Activated gamma-delta T cell (primary cell): ENCODE measurements around the gene RPS6KA2.
A peak's percentile ranks its signal among the peaks of the same experiment; 100 is the strongest.
"Not testable (repeated sequence)": the region's sequence is repeated elsewhere in the genome, so short reads cannot be mapped to it uniquely, and the experiment has no call there.

ENCODE experiments used
- DNase-seq: peaks from one replicate; lab custom pipeline; 2025; lab: John Stamatoyannopoulos, UW

Gene RPS6KA2

DNA sequence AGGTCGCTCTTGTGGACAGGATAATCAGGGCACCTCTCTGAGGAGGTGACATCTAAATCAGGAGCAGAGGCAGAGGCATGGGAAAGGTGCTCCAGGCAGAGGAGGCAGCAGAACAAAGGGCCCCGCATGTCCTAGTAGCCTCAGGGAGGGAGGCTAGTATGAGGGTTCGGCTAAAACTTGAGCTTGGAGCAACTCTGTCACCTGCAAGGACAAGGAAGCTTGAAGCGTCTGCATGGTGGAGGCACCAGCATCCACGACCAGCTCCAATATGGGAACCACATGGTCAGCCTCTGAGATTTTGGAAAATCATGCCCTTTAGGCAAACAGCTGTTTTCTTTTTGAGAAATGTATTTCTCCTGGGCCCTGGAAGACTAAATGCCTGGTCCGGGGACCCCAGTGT, 231.3 kb downstream of the RPS6KA2 start:
- DNase-seq = no peak

DNA sequence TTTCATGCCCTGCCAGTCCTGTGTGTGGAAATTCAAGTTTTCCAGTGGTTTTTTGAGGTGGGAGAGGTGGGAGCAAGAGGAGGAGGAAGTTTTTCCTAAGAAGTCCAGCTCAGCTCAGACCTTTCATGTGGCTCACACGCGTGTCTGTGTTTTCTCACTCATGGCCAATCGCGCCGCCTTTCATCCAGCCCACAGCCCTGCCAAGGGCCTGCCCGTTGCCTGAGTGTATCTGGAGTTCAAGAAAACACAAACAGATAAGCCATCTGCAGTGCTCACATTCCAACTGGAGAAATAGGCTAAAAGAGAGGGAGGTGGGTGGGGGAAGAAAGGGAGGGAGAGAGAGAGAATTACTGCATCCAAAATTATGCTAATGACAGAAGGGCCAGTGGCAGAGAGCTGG, 231.7 kb downstream of the RPS6KA2 start:
- DNase-seq = no peak

GRCh38 chr6:166394036-166394892, 232.8 kb downstream of the RPS6KA2 start:
- DNase-seq = no peak

DNA sequence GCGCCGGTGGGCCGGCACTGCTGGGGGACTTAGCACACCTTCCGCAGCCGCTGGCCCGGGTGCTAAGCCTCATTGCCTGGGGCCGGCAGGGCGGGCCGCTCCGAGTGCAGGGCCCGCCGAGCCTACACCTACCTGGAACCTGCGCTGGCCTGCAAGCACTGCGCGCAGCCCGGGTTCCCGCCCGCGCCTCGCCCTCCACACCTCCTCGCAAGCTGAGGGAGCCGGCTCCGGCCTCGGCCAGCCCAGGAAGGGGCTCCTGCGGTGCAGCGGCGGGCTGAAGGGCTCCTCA, 233.6 kb downstream of the RPS6KA2 start:
- no peak for DNase-seq

DNA sequence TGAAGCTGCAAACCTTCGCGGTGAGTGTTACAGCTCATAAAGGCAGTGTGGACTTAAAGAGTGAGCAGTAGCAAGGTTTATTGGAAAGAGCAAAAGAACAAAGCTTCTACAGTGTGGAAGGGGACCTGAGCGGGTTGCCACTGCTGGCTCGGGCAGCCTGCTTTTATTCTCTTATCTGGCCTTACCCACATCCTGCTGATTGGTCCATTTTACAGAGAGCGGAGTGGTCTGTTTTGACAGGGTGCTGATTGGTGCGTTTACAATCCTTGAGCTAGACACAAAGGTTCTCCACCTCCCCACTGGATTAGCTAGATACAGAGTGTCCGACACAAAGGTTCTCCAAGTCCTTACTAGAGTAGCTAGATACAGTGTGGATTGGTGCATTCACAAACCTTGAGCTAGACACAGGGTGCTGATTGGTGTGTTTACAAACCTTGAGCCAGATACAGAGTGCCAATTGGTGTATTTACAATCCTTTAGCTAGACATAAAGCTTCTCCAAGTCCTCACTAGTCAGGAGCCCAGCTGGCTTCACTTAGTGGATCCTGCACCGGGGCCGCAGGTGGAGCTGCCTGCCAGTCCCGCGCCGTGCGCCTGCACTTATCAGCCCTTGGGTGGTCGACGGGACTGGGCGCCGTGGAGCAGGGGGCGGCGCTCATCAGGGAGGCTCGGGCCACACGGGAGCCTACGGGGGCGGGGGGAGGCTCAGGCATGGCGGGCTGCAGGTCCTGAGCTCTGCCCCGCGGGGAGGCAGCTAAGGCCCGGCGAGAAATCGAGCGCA, 234.1 kb downstream of the RPS6KA2 start:
- not testable (repeated sequence) for DNase-seq

DNA sequence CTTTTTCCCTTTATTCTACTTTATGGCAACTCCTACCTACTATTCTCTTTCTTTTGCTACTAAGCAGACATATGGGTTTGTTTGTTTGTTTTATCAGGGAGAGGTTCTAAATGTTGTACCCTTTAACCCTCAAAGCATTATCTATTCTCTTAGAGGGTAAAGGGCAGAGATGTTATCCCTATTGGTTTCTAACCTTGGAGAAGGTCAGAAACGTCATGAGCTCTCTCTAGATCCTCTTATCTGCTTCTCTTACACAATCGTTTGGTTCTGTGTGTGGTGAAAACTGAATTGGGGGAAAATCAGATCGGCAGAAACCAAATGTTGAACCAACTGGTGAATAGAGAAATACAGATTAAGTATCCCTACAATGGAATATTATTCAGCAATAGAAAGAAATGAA, 237.9 kb downstream of the RPS6KA2 start:
- DNase-seq = no peak

DNA sequence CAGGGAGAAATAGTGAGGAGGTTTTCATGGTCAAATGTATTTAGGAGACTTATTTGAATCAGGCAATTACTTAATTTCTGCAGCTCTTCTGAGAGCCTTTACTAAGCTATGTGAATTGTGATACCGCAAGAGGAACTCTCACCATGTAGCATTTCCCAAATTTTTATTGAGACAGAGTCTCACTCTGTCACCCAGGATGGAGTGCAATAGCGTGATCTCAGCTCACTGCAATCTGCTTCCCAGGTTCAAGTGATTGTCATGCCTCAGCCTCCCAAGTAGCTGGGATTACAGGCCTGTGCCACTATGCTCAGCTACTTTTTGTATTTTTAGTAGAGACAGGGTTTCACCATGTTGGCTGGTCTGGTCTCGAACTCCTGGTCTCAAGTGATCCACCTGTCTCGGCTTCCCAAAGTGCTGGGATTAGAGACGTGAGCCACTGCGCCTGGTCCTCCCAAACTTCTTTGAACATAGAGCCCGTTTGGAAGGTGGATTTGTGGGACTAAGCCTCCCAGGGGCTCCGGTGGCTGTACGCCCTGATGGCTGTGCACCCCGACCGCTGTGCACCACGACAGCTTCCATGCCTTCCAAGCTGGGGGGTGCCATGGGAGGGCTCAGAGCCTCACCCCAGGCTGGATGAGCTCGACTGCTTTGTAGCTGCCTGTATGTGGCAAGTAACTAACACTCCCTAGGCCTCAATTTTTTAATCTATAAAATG, 238.6 kb downstream of the RPS6KA2 start:
- no peak for DNase-seq

DNA sequence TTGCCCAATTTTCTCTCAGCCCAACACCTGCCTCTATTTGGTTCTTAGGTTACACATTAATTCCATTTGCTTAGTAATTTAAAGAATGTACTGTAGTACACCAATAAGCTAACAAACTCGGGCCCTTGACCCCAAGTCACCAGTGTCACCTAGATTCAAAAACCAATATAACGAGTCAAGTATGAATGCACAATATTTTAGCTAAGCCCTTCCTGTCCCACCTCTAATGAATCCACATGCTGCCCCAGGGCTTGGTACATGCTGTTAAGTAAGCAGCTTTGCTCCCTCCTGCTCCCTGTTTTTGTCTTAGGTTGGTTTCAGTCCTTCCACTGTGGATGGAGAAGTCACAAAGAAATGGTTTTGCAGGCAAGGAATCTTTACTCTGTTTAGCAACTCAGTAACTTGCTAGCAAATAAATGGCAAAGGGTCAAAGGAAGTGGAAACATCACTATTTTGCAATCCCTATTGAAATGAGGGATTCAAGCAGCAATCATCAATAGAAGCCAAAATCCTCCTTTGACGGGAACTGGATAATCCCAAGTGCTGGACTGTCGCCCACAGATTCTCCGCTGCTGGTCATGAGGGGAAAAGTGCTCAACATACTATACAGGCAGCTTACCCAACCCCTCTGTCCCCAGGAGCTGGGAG, 239.3 kb downstream of the RPS6KA2 start:
- no peak for DNase-seq

DNA sequence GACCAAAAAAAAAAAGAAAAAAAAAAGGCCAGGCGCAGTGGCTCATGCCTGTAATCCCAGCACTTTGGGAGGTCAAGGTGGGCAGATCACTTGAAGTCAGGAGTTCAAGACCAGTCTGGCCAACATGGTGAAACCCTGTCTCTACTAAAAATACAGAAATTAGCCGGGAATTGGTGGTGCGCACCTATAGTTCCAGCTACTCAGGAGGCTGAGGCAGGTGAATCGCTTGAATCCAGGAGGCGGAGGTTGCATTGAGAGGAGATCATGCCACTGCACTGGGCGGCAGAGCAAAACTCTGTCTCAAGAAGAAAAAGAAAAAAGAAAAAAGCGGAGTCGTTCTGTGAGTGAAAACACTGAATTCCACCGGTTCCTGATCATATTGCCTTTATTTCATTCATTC, 240.0 kb downstream of the RPS6KA2 start:
- DNase-seq = not testable (repeated sequence)

DNA sequence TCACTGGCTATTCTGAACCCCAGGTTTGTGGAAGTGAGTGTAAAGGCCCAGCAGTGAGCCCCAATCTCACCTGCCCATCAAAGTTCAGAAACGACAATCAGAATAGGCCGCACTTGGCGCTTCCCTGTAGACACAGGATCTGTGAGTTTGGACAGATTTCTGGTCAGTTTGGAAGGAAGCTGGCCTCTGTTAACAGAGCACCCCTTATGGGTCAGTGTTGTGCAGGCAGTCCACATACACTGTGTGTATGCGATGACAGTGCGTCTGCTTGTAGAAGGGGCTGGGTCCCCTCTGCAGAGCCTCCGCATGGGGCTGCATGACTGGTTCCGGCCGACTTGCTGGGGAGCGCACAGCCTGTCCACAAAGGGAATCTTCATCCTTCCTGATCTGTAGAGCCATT, 240.9 kb downstream of the RPS6KA2 start:
- DNase-seq = no peak

DNA sequence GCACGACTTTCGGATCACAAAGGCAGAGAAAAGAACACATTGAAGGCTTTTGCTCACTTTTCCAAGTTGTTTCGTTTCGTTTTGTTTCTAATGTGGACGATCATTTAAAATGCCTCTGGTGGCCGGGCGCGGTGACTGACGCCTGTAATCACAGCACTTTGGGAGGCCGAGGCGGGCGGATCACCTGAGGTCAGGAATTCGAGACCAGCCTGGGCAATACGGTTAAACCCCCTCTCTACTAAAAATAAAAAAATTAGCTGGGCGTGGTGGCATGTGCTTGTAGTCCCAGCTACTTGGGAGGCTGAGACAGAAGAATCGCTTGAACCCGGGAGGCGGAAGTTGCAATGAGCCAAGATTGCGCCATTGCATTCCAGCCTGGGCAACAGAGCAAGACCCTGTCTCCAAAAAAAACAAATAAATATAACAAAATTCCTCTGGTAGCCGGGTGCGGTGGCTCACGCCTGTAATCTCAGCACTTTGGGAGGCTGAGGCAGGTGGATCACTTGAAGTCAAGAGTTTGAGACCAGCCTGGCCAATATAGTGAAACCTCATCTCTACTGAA, 243.2 kb downstream of the RPS6KA2 start:
- not testable (repeated sequence) for DNase-seq

GRCh38 chr6:166382933-166383801, 243.9 kb downstream of the RPS6KA2 start, which contains the start of gene MPC1:
Gene MPC1 (minus strand): TSS chr6:166382940. CDS start chr6:166382876, 64 bp downstream.
- peak; percentile 93 for DNase-seq

DNA sequence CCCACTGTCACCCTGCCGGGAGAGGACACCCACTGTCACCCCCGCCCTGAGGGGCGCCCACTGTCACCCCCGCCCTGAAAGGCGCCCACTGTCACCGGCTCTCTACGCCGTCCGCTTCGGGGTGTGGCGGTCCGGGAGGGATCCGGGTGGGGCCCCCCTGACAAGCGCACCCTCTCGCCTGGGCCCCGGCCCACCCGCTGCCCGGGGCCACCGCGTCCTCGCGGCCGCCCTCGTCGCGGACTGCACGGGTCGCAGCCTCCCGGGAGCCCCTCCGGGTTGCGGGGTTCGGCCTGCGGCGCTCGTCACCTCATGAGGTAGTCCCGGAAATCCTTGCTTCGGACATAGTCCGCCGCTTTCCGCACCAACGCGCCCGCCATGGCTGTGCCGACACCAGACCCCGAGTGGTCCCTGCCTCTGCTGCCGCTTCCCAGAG, 244.5 kb downstream of the RPS6KA2 start:
- no peak for DNase-seq

GRCh38 chr6:166381733-166382499, 245.1 kb downstream of the RPS6KA2 start:
- peak; percentile 28 for DNase-seq

GRCh38 chr6:166381381-166381732, 245.7 kb downstream of the RPS6KA2 start:
- DNase-seq = no peak

GRCh38 chr6:166379800-166380199, 247.3 kb downstream of the RPS6KA2 start:
- DNase-seq = no peak

GRCh38 chr6:166379103-166379586, 247.9 kb downstream of the RPS6KA2 start:
- DNase-seq = no peak

GRCh38 chr6:166377721-166378120, 249.3 kb downstream of the RPS6KA2 start:
- DNase-seq = no peak

- DNase-seq = no peak
Observed at GRCh38 chr6:166375013-166375412, 252.0 kb downstream of the RPS6KA2 start.

- DNase-seq = no peak
Observed at GRCh38 chr6:166370489-166370888, 256.6 kb downstream of the RPS6KA2 start.
